GM19452 (cell line): ENCODE data around the gene CDKAL1.
A peak's percentile ranks its signal among the peaks of the same experiment; 100 is the strongest.
"Not testable (repeated sequence)": the region's sequence is repeated elsewhere in the genome, so short reads cannot be mapped to it uniquely, and the experiment has no call there.

Source experiments
- ATAC-seq: cut with Tn5 transposase; IDR thresholded peaks from one replicate; pipeline ENCODE4 v1.9.1; 2021; ENCODE audit not compliant: unreplicated experiment

Gene CDKAL1

DNA sequence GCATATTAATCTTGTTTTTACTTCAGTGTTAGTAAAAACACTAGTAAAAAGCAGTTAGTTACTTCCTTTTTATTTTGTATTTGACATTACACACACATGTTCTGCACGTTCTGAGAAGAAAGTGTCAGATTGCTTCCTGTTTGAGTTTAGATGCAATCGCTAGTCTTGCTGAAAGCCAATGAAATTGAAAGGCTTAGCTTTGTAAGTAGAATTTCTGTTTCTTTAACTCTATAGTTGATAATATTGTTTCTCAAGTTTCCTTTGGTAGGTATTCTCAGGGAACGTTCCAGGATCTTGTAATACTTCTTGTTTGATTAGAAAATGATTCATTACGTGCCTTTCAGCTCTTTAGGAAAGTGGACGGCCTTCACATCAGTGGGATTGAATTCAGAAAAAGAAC, 55.0 kb downstream of the CDKAL1 start:
- no peak for ATAC-seq

DNA sequence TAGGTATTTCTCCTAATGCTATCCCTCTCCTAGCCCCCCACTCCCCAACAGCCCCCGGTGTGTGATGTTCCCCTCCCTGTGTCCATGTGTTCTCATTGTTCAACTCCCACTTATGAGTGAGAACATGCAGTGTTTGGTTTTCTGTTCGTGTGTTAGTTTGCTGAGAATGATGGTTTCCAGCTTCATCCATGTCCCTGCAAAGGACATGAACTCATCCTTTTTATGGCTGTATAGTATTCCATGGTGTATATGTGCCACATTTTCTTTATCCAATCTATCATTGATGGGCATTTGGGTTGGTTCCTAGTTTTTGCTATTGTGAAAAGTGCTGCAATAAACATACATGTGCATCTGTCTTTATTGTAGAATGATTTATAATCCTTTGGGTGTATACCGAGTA, 56.2 kb downstream of the CDKAL1 start:
- ATAC-seq = not testable (repeated sequence)

DNA sequence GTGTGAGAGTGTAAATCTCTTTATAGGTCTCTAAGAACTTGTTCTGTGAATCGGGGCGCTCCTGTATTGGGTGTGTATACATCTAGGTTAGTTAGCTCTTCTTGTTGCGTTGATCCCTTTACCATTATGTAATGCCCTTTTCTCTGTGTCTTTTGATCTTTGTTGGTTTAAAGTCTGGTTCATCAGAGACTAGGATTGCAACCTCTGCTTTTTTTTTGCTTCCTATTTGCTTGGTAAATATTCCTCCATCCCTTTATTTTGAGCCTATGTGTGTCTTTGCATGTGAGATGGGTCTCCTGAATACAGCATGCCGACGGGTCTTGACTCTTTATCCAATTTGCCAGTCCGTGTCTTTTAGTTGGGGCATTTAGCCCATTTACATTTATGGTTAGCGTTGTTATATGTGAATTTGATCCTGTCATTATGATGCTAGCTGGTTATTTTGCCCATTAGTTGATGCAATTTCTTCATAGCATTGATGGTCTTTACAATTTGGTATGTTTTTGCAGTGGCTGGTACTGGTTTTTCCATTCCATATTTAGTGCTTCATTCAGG, 60.1 kb downstream of the CDKAL1 start:
- not testable (repeated sequence) for ATAC-seq

DNA sequence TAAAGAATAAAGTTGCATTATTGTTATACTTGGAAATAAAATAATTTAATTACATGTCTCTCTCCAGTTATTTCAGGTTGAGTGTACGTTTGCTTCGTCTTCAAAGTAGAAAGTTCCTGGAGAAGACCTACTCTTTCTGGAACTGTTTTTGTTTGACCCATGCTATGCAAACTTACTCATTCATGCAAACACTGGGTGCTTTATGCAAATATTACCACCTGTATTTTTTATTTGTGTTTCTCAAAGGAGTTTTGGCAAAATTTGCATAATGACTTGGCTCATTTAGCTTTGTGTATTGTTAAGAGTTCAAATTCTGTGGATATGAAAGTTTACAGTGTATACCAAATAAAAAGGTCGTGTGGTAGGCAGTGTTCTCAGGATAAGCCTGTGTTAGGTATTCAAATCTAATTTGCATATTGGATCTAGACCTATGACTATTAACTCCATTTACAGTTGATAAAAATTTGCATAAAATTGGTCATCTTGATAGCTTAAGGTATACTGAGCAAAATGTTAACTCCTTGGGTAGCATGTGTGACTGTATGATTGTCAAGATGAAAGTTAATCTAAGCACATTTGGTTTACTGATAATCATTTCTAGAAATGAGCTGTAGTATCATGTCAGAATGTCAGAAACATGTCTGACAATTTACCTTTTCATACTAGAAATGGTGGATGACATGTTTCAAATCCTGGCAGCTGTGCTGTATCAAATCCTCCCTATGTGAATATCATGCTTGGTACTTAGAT, 65.2 kb downstream of the CDKAL1 start:
- ATAC-seq = peak; percentile 82

DNA sequence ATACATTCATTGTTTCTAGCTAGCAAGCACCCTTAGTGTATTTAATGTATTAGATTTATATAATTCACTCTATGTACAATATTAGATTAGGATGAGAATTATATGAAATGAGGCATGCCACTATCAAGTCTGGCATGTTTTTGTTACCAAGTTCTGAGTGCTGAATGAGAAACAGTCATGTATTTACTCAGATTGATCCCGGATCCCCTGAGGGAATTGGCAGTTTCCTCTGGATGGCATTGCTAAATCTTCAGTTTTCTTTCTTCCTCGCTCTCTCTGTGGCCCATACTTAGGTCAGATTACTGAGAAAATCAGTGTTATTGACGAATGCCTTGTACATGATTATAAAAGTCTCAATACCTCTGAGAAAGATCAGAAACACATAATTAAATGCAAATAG, 66.6 kb downstream of the CDKAL1 start:
- ATAC-seq = no peak

DNA sequence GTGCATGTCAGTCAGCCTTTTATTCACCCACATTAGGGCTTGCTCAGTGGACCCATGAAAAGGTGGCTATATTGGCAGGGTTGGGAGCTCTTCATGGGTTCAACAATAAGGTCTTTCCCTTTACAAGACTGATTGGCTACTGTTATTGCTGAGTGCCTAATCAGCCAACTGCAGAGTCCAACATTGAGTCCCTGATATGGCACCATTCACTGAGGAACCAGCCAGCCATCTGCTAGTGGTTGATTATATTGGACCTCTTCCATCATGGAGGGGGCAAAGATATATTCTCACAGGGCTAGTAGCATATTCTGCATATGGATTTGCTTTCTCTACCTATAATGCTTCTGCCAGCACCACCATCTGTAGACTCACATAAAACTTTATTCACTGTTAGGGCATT, 69.9 kb downstream of the CDKAL1 start:
- no peak for ATAC-seq

DNA sequence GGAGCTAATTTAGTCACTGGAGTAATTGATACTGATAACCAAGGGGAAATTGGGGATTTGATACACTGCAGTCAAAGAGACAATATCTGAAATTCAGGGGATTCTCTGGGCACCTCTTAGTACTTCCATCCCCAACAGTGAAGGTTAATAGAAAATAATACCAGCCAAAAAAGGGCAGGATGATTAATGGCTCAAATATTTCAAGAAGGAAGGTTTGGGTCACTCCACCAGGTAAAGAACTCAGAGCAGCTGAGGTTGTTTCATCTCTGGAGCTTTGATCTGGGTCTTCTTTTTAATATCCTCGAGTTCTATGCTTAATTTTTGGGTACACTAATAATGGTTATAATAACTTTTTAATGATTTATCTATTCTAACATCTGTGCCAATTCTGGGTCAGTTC, 70.8 kb downstream of the CDKAL1 start:
- ATAC-seq = no peak

DNA sequence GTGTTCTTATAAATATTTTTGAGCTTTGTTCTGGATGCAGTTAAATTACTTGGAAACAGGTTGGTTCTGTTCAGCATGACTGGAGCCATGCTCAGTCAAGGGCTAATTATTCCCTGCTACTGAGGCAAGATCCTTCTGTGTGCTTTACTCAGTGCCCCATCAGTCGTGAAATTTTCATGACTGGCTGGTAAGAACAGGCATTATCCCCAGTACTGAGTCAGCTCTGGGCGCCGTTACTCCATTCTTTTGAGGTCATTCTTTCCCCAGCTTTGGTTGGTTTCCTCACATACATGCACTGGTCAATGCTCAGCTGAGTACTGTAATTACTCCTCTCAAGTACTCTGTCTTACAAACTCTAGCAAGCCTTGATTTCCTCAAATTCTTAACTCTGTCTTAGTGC, 71.3 kb downstream of the CDKAL1 start:
- ATAC-seq = no peak

DNA sequence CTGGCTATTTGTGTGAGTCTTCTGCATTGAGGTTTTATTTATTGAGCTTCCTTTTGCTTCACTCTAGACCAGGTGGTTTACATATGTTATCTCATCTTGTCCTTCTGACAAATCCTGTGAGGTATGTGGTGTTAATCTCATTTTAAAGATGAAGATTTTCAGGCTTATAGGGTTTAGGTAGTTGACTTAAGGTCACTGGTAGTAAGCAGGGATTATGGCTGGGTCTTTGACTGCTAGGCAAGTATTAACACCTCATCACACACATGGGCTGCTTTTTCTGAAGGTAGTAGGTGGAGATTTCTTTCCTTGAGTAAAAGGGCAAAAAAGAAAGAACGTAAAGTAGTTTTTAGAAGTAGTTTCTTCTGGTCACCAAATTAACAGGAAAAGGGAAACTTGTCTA, 72.6 kb downstream of the CDKAL1 start:
- ATAC-seq = no peak

DNA sequence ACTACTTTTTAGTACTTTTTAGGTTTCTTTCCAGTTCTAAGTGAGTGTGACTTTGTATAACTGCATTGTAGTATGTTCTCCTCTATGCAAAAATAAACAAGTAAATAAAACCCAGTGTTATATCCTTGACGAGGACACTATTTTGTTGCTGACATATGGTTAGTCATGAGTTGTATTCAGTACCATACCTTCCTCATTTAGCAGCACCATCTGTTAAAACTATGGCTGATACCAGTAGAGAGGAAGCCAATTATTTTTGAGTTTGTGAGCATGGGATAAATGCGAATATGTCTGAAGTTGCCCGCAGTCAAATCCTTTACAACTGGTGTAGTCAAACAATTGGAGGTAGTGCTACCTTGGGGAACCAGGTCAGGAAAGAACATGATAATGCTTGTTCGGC, 74.1 kb downstream of the CDKAL1 start:
- ATAC-seq = no peak

DNA sequence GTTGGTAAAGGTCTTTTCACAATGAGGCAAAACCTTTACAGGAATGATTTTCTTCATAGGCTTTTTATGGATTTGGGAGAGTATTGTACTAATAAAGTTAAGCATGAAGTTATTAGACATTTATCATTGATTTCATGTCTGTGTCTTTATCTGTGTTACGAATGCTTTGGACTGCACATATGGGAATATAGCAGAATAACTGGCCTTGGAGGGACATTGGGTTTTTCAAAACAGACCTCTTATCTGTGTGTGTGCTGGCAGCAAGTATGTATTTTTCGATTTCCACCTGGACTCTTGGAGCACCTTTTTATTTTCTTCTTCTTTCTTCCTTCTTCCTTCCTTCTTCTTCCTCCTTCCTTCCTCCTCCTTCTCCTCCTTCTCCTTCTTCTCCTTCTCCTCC, 74.6 kb downstream of the CDKAL1 start:
- no peak for ATAC-seq

DNA sequence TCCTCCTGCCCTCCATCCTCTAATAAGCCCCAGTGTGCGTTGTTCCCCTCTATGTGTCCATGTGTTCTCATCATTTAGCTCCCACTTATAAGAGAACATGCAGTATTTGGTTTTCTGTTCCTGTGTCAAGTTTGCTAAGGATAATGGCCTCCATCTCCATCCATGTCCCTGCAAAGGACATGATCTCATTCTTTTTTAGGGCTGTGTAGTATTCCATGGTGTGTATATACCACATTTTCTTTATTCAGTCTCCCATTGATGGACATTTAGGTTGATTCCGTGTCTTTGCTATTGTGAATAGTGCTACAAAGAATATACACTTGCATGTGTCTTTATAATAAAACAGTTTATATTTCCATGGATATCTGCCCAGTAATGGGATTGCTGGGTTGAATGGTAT, 75.7 kb downstream of the CDKAL1 start:
- ATAC-seq = not testable (repeated sequence)

DNA sequence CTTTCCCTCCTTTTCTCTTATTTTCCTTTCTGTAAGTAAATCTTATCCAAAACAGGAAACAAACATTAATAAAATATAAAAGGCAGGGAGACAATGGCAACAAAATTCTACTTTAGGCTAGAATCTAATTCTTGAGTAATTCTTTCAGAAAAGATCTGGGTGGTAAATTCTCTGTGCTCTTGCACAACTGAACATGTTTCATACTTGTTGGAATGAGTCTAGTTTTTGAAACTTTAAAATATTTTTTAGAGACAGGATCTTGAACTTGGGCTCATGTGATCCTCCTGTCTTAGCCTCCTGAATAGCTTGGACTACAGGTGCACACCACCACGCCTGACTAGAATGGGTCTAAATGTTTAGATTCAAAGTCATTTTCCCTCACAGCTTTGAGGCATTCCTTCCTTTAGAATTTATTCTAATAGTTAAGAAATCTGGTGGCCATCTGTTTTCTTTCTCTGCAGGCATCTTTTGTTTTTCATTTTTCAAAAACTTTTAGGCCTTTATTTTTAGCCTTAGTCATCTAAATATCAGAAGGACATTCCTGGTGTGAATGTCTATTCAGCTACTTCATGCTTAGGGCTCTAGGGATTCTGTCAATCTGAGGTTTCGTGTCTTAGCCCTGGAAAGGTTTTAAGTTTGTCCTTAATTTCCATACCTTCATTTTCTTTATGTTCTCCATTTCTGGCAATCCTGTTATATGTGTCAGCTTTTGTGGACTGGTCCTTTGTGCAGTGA, 76.5 kb downstream of the CDKAL1 start:
- no peak for ATAC-seq

DNA sequence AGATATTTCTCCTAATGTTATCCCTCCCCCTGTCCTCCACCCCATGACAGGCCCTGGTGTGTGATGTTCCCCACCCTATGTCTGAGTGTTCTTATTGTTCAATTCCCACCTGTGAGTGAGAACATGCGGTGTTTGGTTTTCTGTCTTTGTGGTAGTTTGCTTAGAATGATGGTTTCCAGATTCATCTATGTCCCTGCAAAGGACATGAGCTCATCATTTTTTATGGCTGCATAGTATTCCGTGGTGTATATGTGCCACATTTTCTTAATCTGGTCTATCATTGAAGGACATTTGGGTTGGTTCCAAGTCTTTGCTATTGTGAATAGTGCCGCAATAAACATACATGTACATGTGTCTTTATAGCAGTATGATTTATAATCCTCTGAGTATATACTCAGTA, 83.3 kb downstream of the CDKAL1 start:
- ATAC-seq = not testable (repeated sequence)

DNA sequence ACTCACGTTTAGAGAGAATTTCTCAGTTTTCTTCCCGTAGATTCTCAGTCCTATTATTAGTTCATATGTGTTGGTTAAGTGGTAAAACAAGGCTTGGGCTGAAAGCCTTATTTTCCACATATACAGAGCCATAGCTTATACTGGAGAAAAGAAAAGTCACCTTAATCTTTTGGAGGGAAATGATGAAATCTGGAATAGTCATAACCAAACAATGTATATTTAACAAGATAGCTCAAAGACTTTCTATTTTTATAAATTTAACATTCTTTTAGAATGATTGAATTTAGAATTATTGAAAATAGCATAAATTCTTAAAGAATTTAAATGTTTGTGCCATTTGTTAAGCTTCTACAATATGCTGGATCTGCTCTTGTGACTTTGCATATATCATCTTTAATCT, 85.8 kb downstream of the CDKAL1 start:
- no peak for ATAC-seq

DNA sequence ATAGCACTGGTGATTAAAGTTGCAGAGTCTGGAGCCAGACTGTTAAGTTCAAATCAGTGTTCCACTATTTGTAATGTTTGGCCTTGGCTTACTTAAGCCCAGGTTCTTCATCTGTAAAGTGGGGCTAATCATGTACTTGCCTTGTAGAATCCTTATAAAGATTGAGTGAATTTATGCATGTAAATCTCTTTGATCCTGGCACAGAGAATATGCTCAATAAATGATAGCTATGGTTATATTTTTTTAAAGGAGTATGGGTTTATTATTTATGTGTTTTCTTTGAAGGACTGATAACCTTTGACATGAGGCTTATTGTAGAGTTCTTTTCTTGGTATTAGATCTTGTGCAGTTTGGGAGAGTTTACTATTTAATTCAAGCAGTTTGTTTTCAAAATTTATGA, 89.5 kb downstream of the CDKAL1 start:
- no peak for ATAC-seq

DNA sequence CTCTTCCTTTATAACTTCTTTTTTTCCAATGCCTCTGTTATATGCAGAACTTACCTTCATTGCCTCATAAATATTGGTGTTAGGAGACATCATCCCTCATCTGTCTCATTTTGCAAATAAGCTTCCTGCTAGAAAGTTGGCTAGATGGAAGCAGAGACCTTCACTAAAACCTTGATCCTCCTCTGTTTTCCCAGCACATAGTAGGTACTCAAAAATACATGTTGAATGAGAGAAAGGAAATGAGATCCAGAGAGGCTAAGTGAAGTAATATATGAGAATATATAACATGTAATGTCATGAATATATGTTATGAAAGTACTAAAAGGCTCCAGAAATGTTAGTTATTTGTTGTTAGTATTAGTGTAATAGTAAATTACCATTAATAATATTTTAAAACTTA, 91.9 kb downstream of the CDKAL1 start:
- no peak for ATAC-seq

DNA sequence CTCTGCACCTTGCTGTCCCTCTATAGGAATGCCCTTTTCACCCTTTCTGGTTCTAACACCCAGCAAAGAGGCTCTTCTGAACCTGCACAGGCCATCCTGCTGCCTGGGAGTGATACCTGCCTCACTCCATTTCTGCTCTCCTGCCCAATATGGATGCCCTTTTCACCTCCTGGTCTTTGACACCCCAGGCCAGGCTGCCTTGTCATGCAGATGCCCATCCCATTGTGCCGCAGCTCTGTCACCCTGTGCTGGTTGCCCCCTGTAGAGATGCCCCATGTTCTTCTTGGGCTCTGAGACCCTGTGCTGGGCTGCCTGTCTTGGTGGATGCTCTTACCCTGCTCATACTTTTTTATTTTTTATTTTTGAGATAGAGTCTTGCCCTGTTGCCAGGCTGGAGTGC, 95.3 kb downstream of the CDKAL1 start:
- no peak for ATAC-seq

DNA sequence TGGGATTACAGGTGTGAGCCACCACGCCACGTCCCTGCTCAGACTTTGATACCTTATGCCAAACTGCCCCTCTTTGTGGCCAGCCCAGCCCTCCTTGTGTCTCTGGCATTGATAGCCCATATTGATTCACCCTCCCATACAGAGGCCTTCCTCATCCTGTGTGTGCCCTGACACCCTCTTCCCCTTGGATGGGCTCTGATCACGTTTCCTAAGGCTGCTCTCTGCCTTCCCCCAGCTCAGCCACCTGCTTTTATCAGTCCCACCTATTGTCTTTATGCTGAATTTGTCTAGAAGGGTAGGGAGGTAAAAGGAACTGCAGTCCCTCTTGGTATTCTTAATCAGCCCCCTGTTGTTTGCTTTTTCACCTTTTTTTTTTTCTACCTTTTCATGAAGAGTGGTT, 95.9 kb downstream of the CDKAL1 start:
- no peak for ATAC-seq

DNA sequence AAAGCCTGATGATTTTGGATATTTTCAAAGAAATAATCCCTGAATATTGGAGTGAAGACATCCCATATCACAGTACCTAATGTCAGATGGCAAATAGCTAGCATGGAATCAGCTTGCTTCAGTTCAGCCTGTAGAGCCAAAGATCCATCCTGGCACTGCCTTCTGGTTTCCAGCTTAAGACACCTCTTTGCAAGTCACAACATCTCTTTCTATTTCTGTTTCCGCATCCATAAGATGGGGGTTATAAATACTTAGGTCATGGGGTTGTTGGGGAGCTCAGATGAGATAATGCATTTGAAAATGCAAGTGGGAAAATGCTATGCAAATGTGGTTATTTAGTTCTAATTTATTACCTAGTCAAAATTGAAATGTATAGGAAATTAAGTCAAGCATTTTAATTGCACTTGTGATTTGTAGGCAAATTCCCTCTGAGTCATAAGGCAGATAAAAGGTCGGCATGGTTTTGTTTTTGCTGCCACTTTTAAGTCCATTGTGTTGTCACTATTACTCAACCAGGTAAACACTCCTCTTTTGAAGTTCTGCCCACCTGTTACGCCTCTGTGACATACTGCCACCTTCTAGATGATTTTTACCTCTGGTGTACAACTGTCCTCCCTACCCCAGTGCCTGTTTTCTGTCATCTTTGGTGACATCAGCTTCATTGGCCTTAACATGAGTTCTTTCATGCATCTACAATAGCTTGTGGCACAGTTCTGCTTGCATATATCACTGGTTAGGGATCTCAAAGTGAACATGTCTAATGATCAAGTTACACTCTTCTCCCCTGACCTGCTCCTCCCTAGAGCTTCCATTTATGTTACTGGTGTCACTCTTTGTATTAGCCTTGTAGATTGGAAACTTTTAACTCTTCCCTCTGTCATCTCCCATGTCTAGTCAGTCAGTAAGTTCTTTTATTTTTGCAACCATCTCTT, 96.6 kb downstream of the CDKAL1 start:
- ATAC-seq = no peak

DNA sequence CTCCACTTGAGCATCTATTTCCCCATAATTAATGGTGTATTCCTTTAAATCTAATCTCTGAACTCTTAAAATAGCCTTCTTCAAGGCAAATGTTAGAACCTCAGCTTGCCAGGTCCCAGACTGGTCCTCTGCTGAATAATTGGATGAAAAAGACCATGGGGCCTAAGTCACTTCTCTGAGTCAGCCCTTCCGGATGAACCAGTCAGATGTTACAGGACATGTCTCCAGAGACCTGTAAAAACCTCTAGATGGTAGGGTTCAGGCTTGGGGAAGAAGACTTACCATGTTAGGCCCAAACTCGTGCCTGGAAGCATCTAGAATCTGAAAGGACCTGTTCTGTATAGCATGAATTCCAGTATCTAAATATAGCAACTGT, 97.3 kb downstream of the CDKAL1 start:
- ATAC-seq = no peak
